AG04449 (cell line): ENCODE data around the gene GSS.

Source experiments
- CTCF ChIA-PET: fragments of 350-600 bp; formaldehyde crosslinking; extraction: SDS; loops from one replicate; lab custom pipeline; 2021; ENCODE audit warnings: antibody characterized with exemption; lab: Yijun Ruan, JAX
- POLR2A ChIA-PET: fragments of 400-600, 350-600 bp; formaldehyde crosslinking; extraction: SDS; loops from one replicate; lab custom pipeline; 2020; ENCODE audit warnings: antibody characterized with exemption, inconsistent platforms; lab: Yijun Ruan, JAX
- DNase-seq: peaks from one replicate; pipeline ENCODE4 v3.0.0-alpha.2; 2010; ENCODE audit warnings: low read depth, low spot score
- H3K4me3 ChIP-seq: 2 replicates; pipeline ENCODE4 v1.5.1; 2011; ENCODE audit warnings: low read depth, mild to moderate bottlenecking, control low read depth, low read length
- TF ChIP-seq, protein P1 (sequence below): IDR thresholded peaks from one replicate; pipeline ENCODE4 v1.5.1; 2011; ENCODE audit warnings: mild to moderate bottlenecking, moderate library complexity, low read length, control low read depth, inconsistent platforms; ENCODE audit not compliant: insufficient read depth; ENCODE audit errors: missing control alignments

The GSS gene

GRCh38 chr20:35002426-35003210 lies 47.0 kb upstream of the GSS start:
- TF ChIP-seq, protein P1, sequence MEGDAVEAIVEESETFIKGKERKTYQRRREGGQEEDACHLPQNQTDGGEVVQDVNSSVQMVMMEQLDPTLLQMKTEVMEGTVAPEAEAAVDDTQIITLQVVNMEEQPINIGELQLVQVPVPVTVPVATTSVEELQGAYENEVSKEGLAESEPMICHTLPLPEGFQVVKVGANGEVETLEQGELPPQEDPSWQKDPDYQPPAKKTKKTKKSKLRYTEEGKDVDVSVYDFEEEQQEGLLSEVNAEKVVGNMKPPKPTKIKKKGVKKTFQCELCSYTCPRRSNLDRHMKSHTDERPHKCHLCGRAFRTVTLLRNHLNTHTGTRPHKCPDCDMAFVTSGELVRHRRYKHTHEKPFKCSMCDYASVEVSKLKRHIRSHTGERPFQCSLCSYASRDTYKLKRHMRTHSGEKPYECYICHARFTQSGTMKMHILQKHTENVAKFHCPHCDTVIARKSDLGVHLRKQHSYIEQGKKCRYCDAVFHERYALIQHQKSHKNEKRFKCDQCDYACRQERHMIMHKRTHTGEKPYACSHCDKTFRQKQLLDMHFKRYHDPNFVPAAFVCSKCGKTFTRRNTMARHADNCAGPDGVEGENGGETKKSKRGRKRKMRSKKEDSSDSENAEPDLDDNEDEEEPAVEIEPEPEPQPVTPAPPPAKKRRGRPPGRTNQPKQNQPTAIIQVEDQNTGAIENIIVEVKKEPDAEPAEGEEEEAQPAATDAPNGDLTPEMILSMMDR = no peak
- H3K4me3 ChIP-seq = no peak overlapping the region
- CTCF ChIA-PET = interaction anchor here (0.9 to 10.4 kb wide), 6 partner anchors 9 to 167 kb away, joined by 3 to 111 read pairs (median 4); partner anchors contain the start of genes ACSS2 and GGT7
- DNase-seq = no peak
- POLR2A ChIA-PET = interaction anchor here (0.7 kb wide), 1 partner anchor 11 kb away, joined by 4 read pairs; no protein-coding TSS in a partner anchor

GRCh38 chr20:35001596-35002362 lies 46.2 kb upstream of the GSS start:
- ChIA-PET POLR2A (interaction anchor here (0.6 to 1.0 kb wide), 2 partner anchors 47 to 128 kb away, joined by 3 read pairs; no protein-coding TSS in a partner anchor), CTCF (interaction anchor here (0.6 to 10.4 kb wide), 9 partner anchors 8 to 206 kb away, joined by 3 to 111 read pairs (median 4); partner anchors contain the start of genes ACSS2 and GGT7)
- TF ChIP-seq, protein P1 = peak; percentile 22
- H3K4me3 ChIP-seq = no peak overlapping the region
- no peak for DNase-seq

GRCh38 chr20:35000922-35001595 lies 45.5 kb upstream of the GSS start:
- no peak for DNase-seq
- ChIA-PET POLR2A (interaction anchor here (0.6 to 1.0 kb wide), 2 partner anchors 46 to 127 kb away, joined by 3 read pairs; no protein-coding TSS in a partner anchor), CTCF (interaction anchor here (0.6 to 10.4 kb wide), 8 partner anchors 9 to 207 kb away, joined by 3 to 111 read pairs (median 4); partner anchors contain the start of genes ACSS2 and GGT7)
- TF ChIP-seq, protein P1 = no peak
- H3K4me3 ChIP-seq = no peak overlapping the region

DNA sequence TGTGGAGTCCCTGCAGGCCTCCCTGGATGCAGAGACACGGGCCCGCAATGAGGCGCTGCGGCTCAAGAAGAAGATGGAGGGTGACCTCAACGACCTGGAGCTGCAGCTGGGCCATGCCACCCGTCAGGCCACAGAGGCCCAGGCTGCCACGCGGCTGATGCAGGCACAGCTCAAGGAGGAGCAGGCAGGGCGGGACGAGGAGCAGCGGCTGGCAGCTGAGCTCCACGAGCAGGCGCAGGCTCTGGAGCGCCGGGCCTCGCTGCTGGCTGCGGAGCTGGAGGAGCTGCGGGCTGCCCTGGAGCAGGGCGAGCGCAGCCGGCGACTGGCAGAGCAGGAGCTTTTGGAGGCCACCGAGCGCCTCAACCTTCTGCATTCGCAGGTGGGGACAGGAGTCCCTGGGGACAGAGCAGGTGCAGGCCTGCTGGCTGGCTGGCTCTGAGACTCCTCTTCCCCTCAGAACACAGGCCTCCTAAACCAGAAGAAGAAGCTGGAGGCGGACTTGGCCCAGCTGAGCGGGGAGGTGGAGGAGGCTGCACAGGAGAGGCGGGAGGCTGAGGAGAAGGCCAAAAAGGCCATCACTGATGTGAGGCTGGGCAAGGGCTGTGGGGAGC lies 44.8 kb upstream of the GSS start:
- TF ChIP-seq, protein P1 = no peak
- ChIA-PET CTCF (interaction anchor here (0.9 to 10.4 kb wide), 2 partner anchors 96 to 127 kb away, joined by 3 to 111 read pairs; partner anchors contain the start of genes ACSS2 and GGT7), POLR2A (interaction anchor here (1.0 kb wide), 1 partner anchor 9 kb away, joined by 3 read pairs; no protein-coding TSS in a partner anchor)
- DNase-seq = no peak
- no peak overlapping the region for H3K4me3 ChIP-seq

DNA sequence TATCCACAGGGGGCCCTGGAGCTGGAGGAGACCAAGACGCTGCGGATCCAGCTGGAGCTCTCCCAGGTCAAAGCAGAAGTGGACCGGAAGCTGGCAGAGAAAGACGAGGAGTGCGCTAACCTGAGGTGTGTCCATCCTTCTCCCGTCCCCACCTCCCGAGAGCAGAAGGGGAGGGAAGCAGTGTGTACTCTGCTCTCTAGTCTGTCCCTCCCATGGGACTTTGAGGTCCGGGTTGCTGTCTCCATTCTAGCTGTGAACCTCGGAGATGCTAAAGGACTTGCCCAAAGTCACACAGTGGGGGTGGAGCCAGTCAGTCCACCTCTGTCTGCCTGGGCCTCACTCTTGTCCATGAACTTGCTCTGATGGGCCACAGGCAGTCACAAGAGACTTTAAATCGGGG lies 44.2 kb upstream of the GSS start:
- DNase-seq = no peak
- TF ChIP-seq, protein P1 = no peak
- CTCF ChIA-PET = interaction anchor here (3.4 to 10.4 kb wide), 2 partner anchors 10 to 126 kb away, joined by 15 to 111 read pairs; partner anchors contain the start of genes ACSS2 and GGT7
- no peak overlapping the region for H3K4me3 ChIP-seq
- POLR2A ChIA-PET = interaction anchor here (1.0 kb wide), 1 partner anchor 9 kb away, joined by 3 read pairs; no protein-coding TSS in a partner anchor
